OCI-LY1 (cell line): ENCODE results near the gene PLPPR3.

Experiments
- H2AFZ ChIP-seq: fragments of 200-600 bp; sonication (generic), shearing (Covaris generic); 2 replicates; pipeline ENCODE4 v1.6.0; 2014; ENCODE audit warnings: antibody characterized with exemption, mild to moderate bottlenecking, low read length
- H3F3A ChIP-seq: fragments of 200-600 bp; sonication (generic), shearing (Covaris generic); 2 replicates; pipeline ENCODE4 v1.6.0; 2014; ENCODE audit warnings: mild to moderate bottlenecking, antibody characterized with exemption, low read length, moderate library complexity; ENCODE audit not compliant: insufficient read depth
- H3K27ac ChIP-seq: fragments of 200-600 bp; sonication (generic); 2 replicates; pipeline ENCODE4 v1.5.1; 2014; ENCODE audit warnings: low read length, mixed run types, mild to moderate bottlenecking, low read depth; ENCODE audit not compliant: poor library complexity, severe bottlenecking
- H3K27me3 ChIP-seq: fragments of 200-600 bp; sonication (generic); 2 replicates; pipeline ENCODE4 v1.6.0; 2014; ENCODE audit warnings: antibody characterized with exemption, mild to moderate bottlenecking, low read length, moderate library complexity; ENCODE audit not compliant: insufficient read depth
- H3K36me3 ChIP-seq: fragments of 200-600 bp; sonication (generic); 2 replicates; pipeline ENCODE4 v1.6.1; 2014; ENCODE audit warnings: mild to moderate bottlenecking, antibody characterized with exemption, low read length, moderate library complexity, mixed read lengths; ENCODE audit not compliant: insufficient read depth
- H3K4me1 ChIP-seq: fragments of 200-600 bp; sonication (generic); 2 replicates; pipeline ENCODE4 v1.5.1; 2014; ENCODE audit warnings: mild to moderate bottlenecking, low read length, moderate library complexity; ENCODE audit not compliant: insufficient read depth, severe bottlenecking
- H3K4me2 ChIP-seq: fragments of 200-600 bp; sonication (generic), shearing (Covaris generic); 2 replicates; pipeline ENCODE4 v1.6.1; 2014; ENCODE audit warnings: low read length
- H3K4me3 ChIP-seq: fragments of 200-600 bp; sonication (generic); 2 replicates; pipeline ENCODE4 v1.5.1; 2014; ENCODE audit warnings: low read length, low read depth, mild to moderate bottlenecking, mixed read lengths; ENCODE audit not compliant: poor library complexity, severe bottlenecking
- H3K79me2 ChIP-seq: fragments of 200-600 bp; shearing (Covaris generic); 2 replicates; pipeline ENCODE4 v1.6.1; 2016; ENCODE audit warnings: mixed run types, low read length, mixed read lengths; ENCODE audit not compliant: insufficient read depth
- H3K9ac ChIP-seq: fragments of 200-600 bp; sonication (generic), shearing (Covaris generic); 2 replicates; pipeline ENCODE4 v1.6.1; 2014; ENCODE audit warnings: mild to moderate bottlenecking, low read length, mixed read lengths
- H3K9me2 ChIP-seq: fragments of 200-600 bp; sonication (generic), shearing (Covaris generic); 2 replicates; pipeline ENCODE4 v1.6.1; 2014; ENCODE audit warnings: low read depth, mild to moderate bottlenecking, low read length, mixed read lengths
- H3K9me3 ChIP-seq: fragments of 200-600 bp; shearing (Covaris generic); 2 replicates; pipeline ENCODE4 v1.6.1; 2014; ENCODE audit warnings: low read length, mixed read lengths
- H4K20me1 ChIP-seq: fragments of 200-600 bp; sonication (generic), shearing (Covaris generic); 2 replicates; pipeline ENCODE4 v1.6.0; 2016; ENCODE audit warnings: mild to moderate bottlenecking, low read length; ENCODE audit not compliant: insufficient read depth
- EZH2 ChIP-seq: fragments of 200-600 bp; sonication (generic), shearing (Covaris generic); IDR thresholded peaks from 2 replicates; pipeline ENCODE4 v1.8.0; 2017; ENCODE audit warnings: borderline replicate concordance, mixed run types, mild to moderate bottlenecking, antibody characterized with exemption, low read length, moderate library complexity, mixed read lengths
- TF ChIP-seq, protein P1 (sequence below): fragments of 200-600 bp; sonication (generic), shearing (Covaris generic); IDR thresholded peaks from 2 replicates; pipeline ENCODE4 v1.5.1; 2017; ENCODE audit warnings: mild to moderate bottlenecking, antibody characterized with exemption, low read length, moderate library complexity, mixed read lengths

Gene PLPPR3

DNA sequence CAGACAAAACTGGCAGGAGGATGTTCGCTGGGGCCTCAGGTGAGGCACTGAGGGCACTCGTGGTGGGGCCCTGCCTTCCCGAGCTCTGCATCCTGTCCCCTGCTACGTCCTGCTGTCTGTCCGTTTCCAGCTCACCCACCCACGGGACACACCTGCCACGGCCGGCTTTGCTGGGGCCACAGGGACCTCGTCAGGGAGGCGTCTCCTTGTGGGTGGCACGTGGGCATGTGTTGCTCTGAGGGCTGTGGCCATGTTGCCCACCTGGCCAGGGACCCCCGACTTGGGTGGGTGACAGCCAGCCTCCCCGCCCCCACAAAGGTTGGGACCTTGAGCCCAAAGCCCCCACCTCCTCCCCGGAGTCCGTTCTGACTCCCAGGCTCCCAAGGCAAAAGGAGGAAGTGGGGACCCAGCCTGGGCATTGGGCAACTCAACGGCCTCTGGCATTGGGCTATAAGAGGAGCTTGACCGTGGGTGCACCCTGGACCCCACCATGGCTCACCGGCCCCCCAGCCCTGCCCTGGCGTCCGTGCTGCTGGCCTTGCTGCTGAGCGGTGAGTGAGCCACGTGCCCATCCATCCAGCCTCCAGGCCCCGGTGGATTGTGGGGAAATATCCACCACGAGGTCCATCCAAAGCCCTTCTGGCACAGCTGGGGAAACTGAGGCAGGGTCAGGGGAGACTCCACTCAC, 18.9 kb upstream of the PLPPR3 start, which contains the start of gene PRTN3:
Gene PRTN3 (plus strand): TSS at position 481 of the 688 bp plus-strand sequence. CDS start 10 bp downstream, at position 491.
- H3K27me3 ChIP-seq, result peaks cover 4% of the 10 kb centered on the region; the same call in 1 of the 2 replicates
- no peaks in the 10 kb centered on the region for H3K36me3 ChIP-seq
- H3F3A ChIP-seq, result no peaks in the 10 kb centered on the region
- H4K20me1 ChIP-seq, result no peaks in the 10 kb centered on the region
- H2AFZ ChIP-seq, result no peak within 1 kb of the TSS
- no peak within 1 kb of the TSS for H3K4me2 ChIP-seq
- H3K79me2 ChIP-seq, result no peaks in the 10 kb centered on the region
- no peaks in the 10 kb centered on the region for H3K9me3 ChIP-seq
- no peaks in the 10 kb centered on the region for H3K9me2 ChIP-seq
- H3K4me1 ChIP-seq, result no peaks in the 10 kb centered on the region
- H3K27ac ChIP-seq, result no peak within 1 kb of the TSS
- H3K4me3 ChIP-seq, result no peak within 1 kb of the TSS
- H3K9ac ChIP-seq, result no peak within 1 kb of the TSS
- TF ChIP-seq EZH2, result no peak
- TF ChIP-seq, protein P1, sequence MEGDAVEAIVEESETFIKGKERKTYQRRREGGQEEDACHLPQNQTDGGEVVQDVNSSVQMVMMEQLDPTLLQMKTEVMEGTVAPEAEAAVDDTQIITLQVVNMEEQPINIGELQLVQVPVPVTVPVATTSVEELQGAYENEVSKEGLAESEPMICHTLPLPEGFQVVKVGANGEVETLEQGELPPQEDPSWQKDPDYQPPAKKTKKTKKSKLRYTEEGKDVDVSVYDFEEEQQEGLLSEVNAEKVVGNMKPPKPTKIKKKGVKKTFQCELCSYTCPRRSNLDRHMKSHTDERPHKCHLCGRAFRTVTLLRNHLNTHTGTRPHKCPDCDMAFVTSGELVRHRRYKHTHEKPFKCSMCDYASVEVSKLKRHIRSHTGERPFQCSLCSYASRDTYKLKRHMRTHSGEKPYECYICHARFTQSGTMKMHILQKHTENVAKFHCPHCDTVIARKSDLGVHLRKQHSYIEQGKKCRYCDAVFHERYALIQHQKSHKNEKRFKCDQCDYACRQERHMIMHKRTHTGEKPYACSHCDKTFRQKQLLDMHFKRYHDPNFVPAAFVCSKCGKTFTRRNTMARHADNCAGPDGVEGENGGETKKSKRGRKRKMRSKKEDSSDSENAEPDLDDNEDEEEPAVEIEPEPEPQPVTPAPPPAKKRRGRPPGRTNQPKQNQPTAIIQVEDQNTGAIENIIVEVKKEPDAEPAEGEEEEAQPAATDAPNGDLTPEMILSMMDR, result no peak

GRCh38 chr19:835210-835810, 13.6 kb upstream of the PLPPR3 start:
- no peaks in the 10 kb centered on the region for H4K20me1 ChIP-seq
- H3K9ac ChIP-seq, result no peak overlapping the region
- no peaks in the 10 kb centered on the region for H3K27me3 ChIP-seq
- no peak for TF ChIP-seq EZH2
- TF ChIP-seq, protein P1, result no peak
- H3K4me2 ChIP-seq, result no peak overlapping the region
- H3F3A ChIP-seq, result no peaks in the 10 kb centered on the region
- no peaks in the 10 kb centered on the region for H3K36me3 ChIP-seq
- H3K79me2 ChIP-seq, result no peaks in the 10 kb centered on the region
- H3K27ac ChIP-seq, result no peak overlapping the region
- H2AFZ ChIP-seq, result no peak overlapping the region
- no peaks in the 10 kb centered on the region for H3K4me1 ChIP-seq
- no peaks in the 10 kb centered on the region for H3K9me2 ChIP-seq
- H3K9me3 ChIP-seq, result no peaks in the 10 kb centered on the region
- no peak overlapping the region for H3K4me3 ChIP-seq

GRCh38 chr19:834216-834615, 12.5 kb upstream of the PLPPR3 start:
- Histone ChIP-seq H2AFZ (no peak overlapping the region), H3K9me2 (no peaks in the 10 kb centered on the region), H3K27ac (no peak overlapping the region)

More at GRCh38 chr19:834216-834615, 12.5 kb upstream of the PLPPR3 start:
- no peaks in the 10 kb centered on the region for H3K36me3 ChIP-seq
- no peak overlapping the region for H3K9ac ChIP-seq
- H3K4me2 ChIP-seq, result no peak overlapping the region
- no peaks in the 10 kb centered on the region for H4K20me1 ChIP-seq
- no peak overlapping the region for H3K4me3 ChIP-seq
- H3F3A ChIP-seq, result no peaks in the 10 kb centered on the region
- TF ChIP-seq, protein P1, result no peak
- no peak for TF ChIP-seq EZH2
- no peaks in the 10 kb centered on the region for H3K79me2 ChIP-seq
- no peaks in the 10 kb centered on the region for H3K4me1 ChIP-seq
- no peaks in the 10 kb centered on the region for H3K9me3 ChIP-seq
- H3K27me3 ChIP-seq, result no peaks in the 10 kb centered on the region
